Measurements from ENCODE around the gene SLC25A4. TPM values are rescaled to one million over a fixed set of nuclear protein-coding genes. Genes with fewer than 3 reads are reported as not detected.

Gene SLC25A4
- total RNA-seq, 2 experiments from 2014 or later: 4.1 TPM

DNA sequence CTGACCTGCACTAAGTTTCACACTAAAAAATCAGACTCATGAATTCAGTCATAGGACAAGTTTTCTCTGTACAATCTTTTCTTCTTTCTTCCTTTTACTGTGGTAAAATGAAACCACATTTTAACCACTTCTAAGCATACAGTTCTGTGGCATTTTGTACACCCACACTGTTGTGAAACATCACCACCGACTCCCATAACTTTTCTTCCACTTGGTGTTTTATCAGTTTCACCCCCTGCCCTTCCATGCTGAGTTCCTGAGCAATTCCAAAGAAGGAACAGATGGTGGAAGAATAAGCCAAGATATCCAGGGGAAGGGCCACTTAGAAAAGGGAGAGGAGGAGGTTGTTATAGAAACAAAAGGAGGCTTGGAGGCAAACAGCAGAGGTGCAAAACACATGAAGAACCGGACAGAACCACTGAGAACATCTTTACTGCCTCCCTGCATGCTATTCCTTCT is 22.6 kb downstream of the SLC25A4 start:
- Mint-ChIP-seq H3K9me3 (no peaks in the 10 kb centered on the region), H3K4me1 (ENCODE audit: low read depth) (peaks cover 31% of the 10 kb centered on the region), H3K27me3 (peaks cover 12% of the 10 kb centered on the region), H3K4me3 (peak overlapping the region; percentile 49), H3K36me3 (ENCODE audit: low read depth) (peaks cover 82% of the 10 kb centered on the region), H3K27ac (peak overlapping the region; percentile 60)
- Histone ChIP-seq H3K9me3 (ENCODE audit: control insufficient read depth in 1 of 2, insufficient read depth in 1 of 2, low read length in 2 of 2) (no peaks in the 10 kb centered on the region), H3K4me3 (ENCODE audit: low read length) (no peak overlapping the region), H3K36me3 (ENCODE audit: insufficient read depth, low read length) (peaks cover 39% of the 10 kb centered on the region), H3K4me1 (ENCODE audit: insufficient read depth, low read length) (peaks cover 10% of the 10 kb centered on the region), H3K27me3 (ENCODE audit: control insufficient read depth in 1 of 2, insufficient read depth in 2 of 2, low read length in 2 of 2) (no peaks in the 10 kb centered on the region), H3K27ac (ENCODE audit: low read depth in 1 of 2, low read length in 2 of 2) (no peak overlapping the region)
- ChIA-PET CTCF (interaction anchor here (1.9 kb wide), 1 partner anchor 18 kb away, joined by 6 read pairs; no protein-coding TSS in a partner anchor), POLR2A (no interaction called here)
- peak in 3 of 14 experiments; percentile 66 to 75 (median 71) for DNase-seq
- intact Hi-C loops (cut with DNase I, micrococcal nuclease): no loop called here
- peak; percentile 88 for ATAC-seq (ENCODE audit: poor library complexity)
- TF ChIP-seq, protein P1, sequence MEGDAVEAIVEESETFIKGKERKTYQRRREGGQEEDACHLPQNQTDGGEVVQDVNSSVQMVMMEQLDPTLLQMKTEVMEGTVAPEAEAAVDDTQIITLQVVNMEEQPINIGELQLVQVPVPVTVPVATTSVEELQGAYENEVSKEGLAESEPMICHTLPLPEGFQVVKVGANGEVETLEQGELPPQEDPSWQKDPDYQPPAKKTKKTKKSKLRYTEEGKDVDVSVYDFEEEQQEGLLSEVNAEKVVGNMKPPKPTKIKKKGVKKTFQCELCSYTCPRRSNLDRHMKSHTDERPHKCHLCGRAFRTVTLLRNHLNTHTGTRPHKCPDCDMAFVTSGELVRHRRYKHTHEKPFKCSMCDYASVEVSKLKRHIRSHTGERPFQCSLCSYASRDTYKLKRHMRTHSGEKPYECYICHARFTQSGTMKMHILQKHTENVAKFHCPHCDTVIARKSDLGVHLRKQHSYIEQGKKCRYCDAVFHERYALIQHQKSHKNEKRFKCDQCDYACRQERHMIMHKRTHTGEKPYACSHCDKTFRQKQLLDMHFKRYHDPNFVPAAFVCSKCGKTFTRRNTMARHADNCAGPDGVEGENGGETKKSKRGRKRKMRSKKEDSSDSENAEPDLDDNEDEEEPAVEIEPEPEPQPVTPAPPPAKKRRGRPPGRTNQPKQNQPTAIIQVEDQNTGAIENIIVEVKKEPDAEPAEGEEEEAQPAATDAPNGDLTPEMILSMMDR (IDR thresholded peaks at IDR 0.05): no peak

DNA sequence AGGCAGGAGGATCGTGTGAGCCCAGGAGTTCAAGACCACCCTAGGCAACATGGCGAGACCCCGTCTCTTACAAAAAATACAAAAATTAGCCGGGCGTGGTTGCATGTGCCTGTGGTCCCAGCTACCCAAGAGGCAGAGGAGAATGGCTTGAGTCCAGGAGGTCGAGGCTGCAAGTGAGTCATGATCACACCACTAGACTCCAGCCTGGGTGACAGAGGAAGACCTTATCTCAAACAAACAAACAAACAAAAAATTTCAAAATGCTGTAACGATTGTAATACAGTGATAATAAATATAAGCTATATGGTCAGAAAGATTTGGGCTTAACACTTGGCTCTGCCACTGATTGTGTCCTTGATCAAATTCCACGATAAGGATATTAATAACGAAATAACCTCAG is 24.2 kb downstream of the SLC25A4 start:
- H3K27ac Mint-ChIP-seq: no peak overlapping the region
- CTCF ChIA-PET: no interaction called here
- H3K4me3 ChIP-seq (ENCODE audit: low read length): no peak overlapping the region
- no peak overlapping the region for H3K27ac ChIP-seq (ENCODE audit: low read depth in 1 of 2, low read length in 2 of 2)
- no peak overlapping the region for H3K4me3 Mint-ChIP-seq
- peaks cover 34% of the 10 kb centered on the region for H3K36me3 ChIP-seq (ENCODE audit: insufficient read depth, low read length)
- peaks cover 78% of the 10 kb centered on the region for H3K36me3 Mint-ChIP-seq (ENCODE audit: low read depth)
- H3K9me3 ChIP-seq (ENCODE audit: control insufficient read depth in 1 of 2, insufficient read depth in 1 of 2, low read length in 2 of 2): no peaks in the 10 kb centered on the region
- H3K27me3 ChIP-seq (ENCODE audit: control insufficient read depth in 1 of 2, insufficient read depth in 2 of 2, low read length in 2 of 2): no peaks in the 10 kb centered on the region
- no peak for DNase-seq
- intact Hi-C loops (cut with DNase I, micrococcal nuclease): no loop called here
- peaks cover 36% of the 10 kb centered on the region for H3K4me1 Mint-ChIP-seq (ENCODE audit: low read depth)
- POLR2A ChIA-PET: interaction anchor here (0.7 kb wide), 1 partner anchor 10 kb away, joined by 3 read pairs; no protein-coding TSS in a partner anchor
- no peak for ATAC-seq (ENCODE audit: poor library complexity)
- peaks cover 12% of the 10 kb centered on the region for H3K27me3 Mint-ChIP-seq
- H3K4me1 ChIP-seq (ENCODE audit: insufficient read depth, low read length): peaks cover 10% of the 10 kb centered on the region
- TF ChIP-seq, protein P1 (IDR thresholded peaks at IDR 0.05): no peak
- H3K9me3 Mint-ChIP-seq: no peaks in the 10 kb centered on the region

DNA sequence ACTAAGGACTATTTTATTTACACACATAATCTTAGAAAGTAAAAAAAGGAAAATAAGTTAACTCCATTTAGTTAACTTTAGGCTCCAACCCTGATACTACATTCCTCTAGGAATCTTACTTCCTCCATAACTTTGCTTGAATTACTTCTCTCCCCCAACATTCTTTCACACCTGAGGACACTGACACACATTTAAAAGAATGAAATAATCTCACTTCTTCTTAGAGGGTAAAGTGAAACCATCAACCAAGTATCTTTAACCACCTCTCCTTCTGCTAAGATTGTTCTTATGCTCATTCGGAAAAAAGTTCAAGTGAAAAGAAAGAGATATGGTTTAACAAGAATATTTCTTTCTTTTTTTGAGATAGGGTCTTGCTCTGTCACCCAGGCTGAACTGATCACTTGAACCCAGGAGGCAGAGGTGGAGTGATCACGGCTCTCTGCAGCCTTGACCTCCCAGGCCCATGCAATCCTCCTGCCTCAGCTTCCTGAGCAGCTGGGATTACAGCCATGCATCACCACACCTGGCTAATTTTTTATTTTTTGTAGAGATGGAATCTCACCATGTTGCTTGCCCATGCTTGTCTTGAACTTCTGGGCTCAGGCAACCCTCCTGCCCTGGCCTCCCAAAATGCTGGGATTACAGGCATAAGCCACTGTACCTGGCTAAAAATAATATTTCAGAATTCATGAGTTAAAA is 28.5 kb downstream of the SLC25A4 start:
- H3K36me3 Mint-ChIP-seq (ENCODE audit: low read depth): peaks cover 77% of the 10 kb centered on the region
- H3K4me3 ChIP-seq (ENCODE audit: low read length): no peak overlapping the region
- H3K27me3 Mint-ChIP-seq: peaks cover 5% of the 10 kb centered on the region
- peaks cover 18% of the 10 kb centered on the region for H3K4me1 Mint-ChIP-seq (ENCODE audit: low read depth)
- no peaks in the 10 kb centered on the region for H3K4me1 ChIP-seq (ENCODE audit: insufficient read depth, low read length)
- H3K9me3 Mint-ChIP-seq: no peaks in the 10 kb centered on the region
- H3K27ac ChIP-seq (ENCODE audit: low read depth in 1 of 2, low read length in 2 of 2): no peak overlapping the region
- no peak overlapping the region for H3K27ac Mint-ChIP-seq
- TF ChIP-seq, protein P1 (IDR thresholded peaks at IDR 0.05): no peak
- CTCF ChIA-PET: interaction anchor here (1.0 kb wide), 1 partner anchor 12 kb away, joined by 4 read pairs; no protein-coding TSS in a partner anchor
- ATAC-seq (ENCODE audit: poor library complexity) (no peak), DNase-seq (no peak)
- H3K4me3 Mint-ChIP-seq: no peak overlapping the region
- POLR2A ChIA-PET: no interaction called here
- intact Hi-C loops (cut with DNase I, micrococcal nuclease): no loop called here
- H3K36me3 ChIP-seq (ENCODE audit: insufficient read depth, low read length): peaks cover 56% of the 10 kb centered on the region
- H3K27me3 ChIP-seq (ENCODE audit: control insufficient read depth in 1 of 2, insufficient read depth in 2 of 2, low read length in 2 of 2): no peaks in the 10 kb centered on the region
- no peaks in the 10 kb centered on the region for H3K9me3 ChIP-seq (ENCODE audit: control insufficient read depth in 1 of 2, insufficient read depth in 1 of 2, low read length in 2 of 2)

All from CD4-positive, alpha-beta T cell (primary cell).